GM15510 (cell line): ENCODE measurements around the gene ABCF2.

Experiments used
- POLR2A ChIP-seq: IDR thresholded peaks from 3 replicates; pipeline ENCODE4 v1.6.1; 2011; ENCODE audit warnings: borderline replicate concordance; ENCODE audit not compliant: insufficient read length; ENCODE audit errors: extremely low read depth

ABCF2 gene

GRCh38 chr7:151226875-151227782, at the start of gene ABCF2:
TSS of gene ABCF2 (minus strand) at chr7:151227205. CDS start at chr7:151226458, 747 bp downstream.
- peak; percentile 63 for TF ChIP-seq POLR2A

- no peak for TF ChIP-seq POLR2A
These were observed 49.0 kb upstream of the ABCF2 start for GRCh38 chr7:151275813-151276577.

- TF ChIP-seq POLR2A, result no peak
These were observed 48.2 kb upstream of the ABCF2 start for GRCh38 chr7:151274936-151275812.

- no peak for TF ChIP-seq POLR2A
These were observed 47.4 kb upstream of the ABCF2 start for GRCh38 chr7:151274396-151274795.

- no peak for TF ChIP-seq POLR2A
These were observed 46.8 kb upstream of the ABCF2 start for GRCh38 chr7:151273651-151274390.

- TF ChIP-seq POLR2A, result no peak
These were observed 45.9 kb upstream of the ABCF2 start for GRCh38 chr7:151272877-151273276.

GRCh38 chr7:151272405-151272804, 45.4 kb upstream of the ABCF2 start:
- TF ChIP-seq POLR2A, result no peak

GRCh38 chr7:151271699-151272355, 44.8 kb upstream of the ABCF2 start:
- no peak for TF ChIP-seq POLR2A

- no peak for TF ChIP-seq POLR2A
These were observed 42.5 kb upstream of the ABCF2 start for GRCh38 chr7:151269511-151269910.

GRCh38 chr7:151265351-151265931, 38.4 kb upstream of the ABCF2 start:
- TF ChIP-seq POLR2A, result no peak

GRCh38 chr7:151264615-151265014, 37.6 kb upstream of the ABCF2 start:
- no peak for TF ChIP-seq POLR2A

GRCh38 chr7:151261529-151261928, 34.5 kb upstream of the ABCF2 start:
- TF ChIP-seq POLR2A, result no peak

- TF ChIP-seq POLR2A, result no peak
These were observed 33.9 kb upstream of the ABCF2 start for GRCh38 chr7:151260883-151261282.
